ENCODE data around the gene MAP7. TPM values are rescaled to one million over a fixed set of nuclear protein-coding genes. Genes with fewer than 3 reads are reported as not detected.

Gene MAP7
- total and polyA plus RNA-seq, 2 donors (not counting 3 experiments of a cell fraction or from before 2014, with no cell fraction given) = 0.07 to 0.42 TPM

DNA sequence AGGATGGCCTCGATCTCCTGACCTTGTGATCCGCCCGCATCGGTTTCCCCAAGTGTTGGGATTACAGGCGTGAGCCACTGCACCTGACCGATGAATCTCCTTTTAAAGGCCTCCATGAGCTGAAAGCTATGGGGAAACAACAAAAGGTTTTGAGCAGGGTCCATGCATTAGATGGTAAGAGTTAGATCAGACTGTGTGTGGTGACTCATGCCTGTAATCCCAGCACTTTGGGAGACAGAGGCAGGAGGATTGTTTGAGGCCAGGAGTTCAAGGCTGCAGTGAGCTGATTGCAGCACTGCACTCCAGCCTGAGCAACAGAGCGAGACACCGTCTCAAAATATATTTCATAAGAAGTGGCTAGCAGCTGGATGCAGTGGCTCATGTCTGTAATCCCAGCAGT lies 219.6 kb downstream of the MAP7 start:
- intact Hi-C loops (cut with micrococcal nuclease) = no loop called here
- FAIRE-seq (no peak), DNase-seq (ENCODE audit: low read depth, low spot score) (no peak)
- no peak overlapping the region for H3K4me2 ChIP-seq (ENCODE audit: insufficient read depth, low read length)
- H2AFZ ChIP-seq (ENCODE audit: low read depth, low read length) = no peak overlapping the region
- no peaks in the 10 kb centered on the region for H3K36me3 ChIP-seq (ENCODE audit: control insufficient read depth in 2 of 2, extremely low read depth in 1 of 2, insufficient read depth in 2 of 2, low read length in 2 of 2)
- POLR2A ChIA-PET = no interaction called here
- TF ChIP-seq POLR2AphosphoS5 (IDR thresholded peaks at IDR 0.05; ENCODE audit: insufficient read depth, low read depth, low read length) (no peak), EZH2 (IDR thresholded peaks at IDR 0.05; ENCODE audit: borderline replicate concordance, low read depth, low read length, severe bottlenecking) (no peak), POLR2A (IDR thresholded peaks at IDR 0.05; ENCODE audit: low read depth, low read length) (no peak), MYC (IDR thresholded peaks at IDR 0.05; ENCODE audit: low read depth, low read length) (no peak), FOS (IDR thresholded peaks at IDR 0.05; ENCODE audit: borderline replicate concordance, insufficient read depth, low read length) (no peak), GATA2 (IDR thresholded peaks at IDR 0.05; ENCODE audit: insufficient read depth, insufficient read length, low read depth, low read length) (no peak), JUN (IDR thresholded peaks at IDR 0.05; ENCODE audit: borderline replicate concordance, insufficient read depth, insufficient read length, low read depth) (no peak)
- TF ChIP-seq, protein P1, sequence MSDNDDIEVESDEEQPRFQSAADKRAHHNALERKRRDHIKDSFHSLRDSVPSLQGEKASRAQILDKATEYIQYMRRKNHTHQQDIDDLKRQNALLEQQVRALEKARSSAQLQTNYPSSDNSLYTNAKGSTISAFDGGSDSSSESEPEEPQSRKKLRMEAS (IDR thresholded peaks at IDR 0.05; ENCODE audit: insufficient read depth, insufficient read length) = no peak
- TF ChIP-seq, protein P2, sequence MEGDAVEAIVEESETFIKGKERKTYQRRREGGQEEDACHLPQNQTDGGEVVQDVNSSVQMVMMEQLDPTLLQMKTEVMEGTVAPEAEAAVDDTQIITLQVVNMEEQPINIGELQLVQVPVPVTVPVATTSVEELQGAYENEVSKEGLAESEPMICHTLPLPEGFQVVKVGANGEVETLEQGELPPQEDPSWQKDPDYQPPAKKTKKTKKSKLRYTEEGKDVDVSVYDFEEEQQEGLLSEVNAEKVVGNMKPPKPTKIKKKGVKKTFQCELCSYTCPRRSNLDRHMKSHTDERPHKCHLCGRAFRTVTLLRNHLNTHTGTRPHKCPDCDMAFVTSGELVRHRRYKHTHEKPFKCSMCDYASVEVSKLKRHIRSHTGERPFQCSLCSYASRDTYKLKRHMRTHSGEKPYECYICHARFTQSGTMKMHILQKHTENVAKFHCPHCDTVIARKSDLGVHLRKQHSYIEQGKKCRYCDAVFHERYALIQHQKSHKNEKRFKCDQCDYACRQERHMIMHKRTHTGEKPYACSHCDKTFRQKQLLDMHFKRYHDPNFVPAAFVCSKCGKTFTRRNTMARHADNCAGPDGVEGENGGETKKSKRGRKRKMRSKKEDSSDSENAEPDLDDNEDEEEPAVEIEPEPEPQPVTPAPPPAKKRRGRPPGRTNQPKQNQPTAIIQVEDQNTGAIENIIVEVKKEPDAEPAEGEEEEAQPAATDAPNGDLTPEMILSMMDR (IDR thresholded peaks at IDR 0.05; ENCODE audit: extremely low read depth in 1 of 2, insufficient read depth in 1 of 2, low read depth in 1 of 2, low read length in 2 of 2) = no peak
- no peaks in the 10 kb centered on the region for H3K4me1 ChIP-seq (ENCODE audit: control insufficient read depth, extremely low read depth, insufficient read depth, low read length)
- H3K79me2 ChIP-seq (ENCODE audit: control insufficient read depth, insufficient read depth, low read length) = no peaks in the 10 kb centered on the region
- no peak overlapping the region for H3K9ac ChIP-seq (replicated peaks; ENCODE audit: extremely low read depth, insufficient read depth, low read length)
- no TSS peak for BruUV-seq (replicated peaks)
- CTCF ChIA-PET = interaction anchor here (0.7 to 2.6 kb wide), 2 partner anchors 13 to 36 kb away, joined by 3 to 9 read pairs; no protein-coding TSS in a partner anchor
- peaks cover 0 to 3% of the 10 kb centered on the region in 2 experiments for H3K27me3 ChIP-seq (ENCODE audit: control insufficient read depth in 2 of 2, insufficient read depth in 2 of 2, low read length in 2 of 2)
- H3K27ac ChIP-seq (ENCODE audit: insufficient read depth, low read depth, low read length) = no peak overlapping the region
- H3K4me3 ChIP-seq (replicated peaks in 1 of 3; ENCODE audit: insufficient read depth in 1 of 3, low read depth in 1 of 3, low read length in 3 of 3) = no peak overlapping the region
- H3K9me3 ChIP-seq (replicated peaks; ENCODE audit: control insufficient read depth, insufficient read depth, low read length) = no peaks in the 10 kb centered on the region
- no peaks in the 10 kb centered on the region for H3K9me1 ChIP-seq (replicated peaks; ENCODE audit: control insufficient read depth, extremely low read depth, insufficient read depth, low read length)
- dilution Hi-C loops (cut with MboI; ENCODE audit: extremely low pct_ligation_motif_present, low sequenced_read_pairs) = no loop called here
- H4K20me1 ChIP-seq (replicated peaks; ENCODE audit: control insufficient read depth, extremely low read depth, insufficient read depth, low read length) = no peaks in the 10 kb centered on the region
